ENCODE results near the gene NR1I3.

DNA sequence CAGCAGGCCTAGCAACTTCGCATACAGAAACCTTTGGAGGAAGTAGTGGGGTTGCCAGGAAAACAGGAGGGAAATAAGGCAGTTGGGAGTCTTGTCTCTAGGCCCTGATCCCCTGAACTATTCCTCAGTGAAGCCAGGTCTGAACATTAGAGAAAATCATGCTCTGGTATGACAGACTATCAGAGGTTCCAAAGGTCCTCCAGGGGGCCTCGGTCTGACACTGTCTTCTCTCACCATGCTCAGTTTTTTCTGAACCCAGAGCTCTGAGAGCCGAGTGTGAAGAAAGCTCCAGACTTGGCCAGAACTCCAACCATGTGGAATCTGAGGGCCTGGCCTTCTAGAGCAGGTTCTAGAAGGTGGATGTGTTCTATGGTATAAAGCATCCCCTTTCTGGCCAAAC, 8.1 kb downstream of the NR1I3 start:
- TF ChIP-seq EP300 (IDR thresholded peaks at IDR 0.05; ENCODE audit: low read depth in 2 of 2, low read length in 2 of 2) (no peak), EP300 (CRISPR knock-in tag; IDR thresholded peaks at IDR 0.05; ENCODE audit: borderline replicate concordance) (no peak), ZNF629 (CRISPR knock-in tag; conservative IDR thresholded peaks at IDR 0.05) (no peak), EED (CRISPR knock-in tag; IDR thresholded peaks at IDR 0.05) (no peak), EZH2 (conservative IDR thresholded peaks at IDR 0.05; ENCODE audit: low read depth, low read length) (no peak), PBX3 (CRISPR knock-in tag; IDR thresholded peaks at IDR 0.05; ENCODE audit: borderline replicate concordance) (no peak), MBNL3 (CRISPR knock-in tag; conservative IDR thresholded peaks at IDR 0.05) (no peak), FOSL1 (CRISPR knock-in tag; IDR thresholded peaks at IDR 0.05; ENCODE audit: borderline replicate concordance) (no peak), WIZ (CRISPR knock-in tag; IDR thresholded peaks at IDR 0.05) (no peak), NONO (IDR thresholded peaks at IDR 0.05) (no peak), NONO (CRISPR knock-in tag; conservative IDR thresholded peaks at IDR 0.05) (no peak), CREBL2 (CRISPR knock-in tag; IDR thresholded peaks at IDR 0.05; ENCODE audit: borderline replicate concordance) (no peak), ZFP41 (CRISPR knock-in tag; IDR thresholded peaks at IDR 0.05; ENCODE audit: borderline replicate concordance) (no peak), MAZ (IDR thresholded peaks at IDR 0.05; ENCODE audit: borderline replicate concordance, low read depth, low read length) (no peak), MAZ (CRISPR knock-in tag; IDR thresholded peaks at IDR 0.05; ENCODE audit: low read depth) (no peak)
- TF ChIP-seq, protein P1, sequence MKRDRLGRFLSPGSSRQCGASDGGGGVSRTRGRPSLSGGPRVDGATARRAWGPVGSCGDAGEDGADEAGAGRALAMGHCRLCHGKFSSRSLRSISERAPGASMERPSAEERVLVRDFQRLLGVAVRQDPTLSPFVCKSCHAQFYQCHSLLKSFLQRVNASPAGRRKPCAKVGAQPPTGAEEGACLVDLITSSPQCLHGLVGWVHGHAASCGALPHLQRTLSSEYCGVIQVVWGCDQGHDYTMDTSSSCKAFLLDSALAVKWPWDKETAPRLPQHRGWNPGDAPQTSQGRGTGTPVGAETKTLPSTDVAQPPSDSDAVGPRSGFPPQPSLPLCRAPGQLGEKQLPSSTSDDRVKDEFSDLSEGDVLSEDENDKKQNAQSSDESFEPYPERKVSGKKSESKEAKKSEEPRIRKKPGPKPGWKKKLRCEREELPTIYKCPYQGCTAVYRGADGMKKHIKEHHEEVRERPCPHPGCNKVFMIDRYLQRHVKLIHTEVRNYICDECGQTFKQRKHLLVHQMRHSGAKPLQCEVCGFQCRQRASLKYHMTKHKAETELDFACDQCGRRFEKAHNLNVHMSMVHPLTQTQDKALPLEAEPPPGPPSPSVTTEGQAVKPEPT (CRISPR knock-in tag; IDR thresholded peaks at IDR 0.05; ENCODE audit: low read depth): no peak
